SK-N-SH (cell line): ENCODE results near the gene NPTX1.

Experiments
- EZH2phosphoT487 ChIP-seq: fragments of 200-600 bp; sonication (generic); IDR thresholded peaks from 2 replicates; pipeline ENCODE4 v1.6.1; 2017; ENCODE audit warnings: low read depth, mixed run types, mild to moderate bottlenecking, antibody characterized with exemption, moderate library complexity, borderline replicate concordance
- GATA2 ChIP-seq: sonication (generic); formaldehyde crosslinking; IDR thresholded peaks from 2 replicates; pipeline ENCODE4 v1.5.0; 2020; ENCODE audit warnings: mild to moderate bottlenecking, missing genetic modification reagents
- RAD21 ChIP-seq: IDR thresholded peaks from 2 replicates; pipeline ENCODE4 v1.6.1; 2012; ENCODE audit warnings: mild to moderate bottlenecking, low read length
- TF ChIP-seq, protein P1 (sequence below): fragments of 200-600 bp; sonication (generic); IDR thresholded peaks from 2 replicates; pipeline ENCODE4 v1.6.1; 2017; ENCODE audit warnings: antibody characterized with exemption, mild to moderate bottlenecking, moderate library complexity

DNA sequence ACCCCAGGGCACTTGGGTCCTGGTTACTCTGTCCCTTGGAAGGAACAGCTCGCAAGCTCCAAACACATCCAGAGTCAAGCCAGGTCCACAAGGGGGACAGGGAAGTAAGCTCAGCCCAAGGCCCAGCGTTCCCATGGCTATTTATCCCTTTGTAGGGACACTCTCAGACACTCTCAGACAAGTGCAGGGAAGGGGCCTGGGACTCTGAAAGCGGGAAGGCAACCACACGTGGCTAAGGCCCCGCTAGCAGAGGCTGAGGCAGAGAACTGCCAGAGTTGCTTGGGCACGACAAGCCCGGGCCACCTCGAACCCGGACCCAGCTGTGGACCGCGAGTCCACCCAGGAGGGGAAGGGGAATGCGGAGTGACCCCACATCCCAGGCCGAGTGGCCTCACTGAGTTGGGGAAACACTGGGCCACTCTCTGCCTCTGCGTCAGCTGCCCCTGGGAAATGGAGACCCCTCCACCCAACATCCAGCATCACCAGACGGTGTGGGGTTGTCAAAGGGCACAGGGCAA is 10.2 kb downstream of the NPTX1 start:
- TF ChIP-seq GATA2 (CRISPR knock-in tag) (no peak), RAD21 (no peak), EZH2phosphoT487 (no peak)
- TF ChIP-seq, protein P1, sequence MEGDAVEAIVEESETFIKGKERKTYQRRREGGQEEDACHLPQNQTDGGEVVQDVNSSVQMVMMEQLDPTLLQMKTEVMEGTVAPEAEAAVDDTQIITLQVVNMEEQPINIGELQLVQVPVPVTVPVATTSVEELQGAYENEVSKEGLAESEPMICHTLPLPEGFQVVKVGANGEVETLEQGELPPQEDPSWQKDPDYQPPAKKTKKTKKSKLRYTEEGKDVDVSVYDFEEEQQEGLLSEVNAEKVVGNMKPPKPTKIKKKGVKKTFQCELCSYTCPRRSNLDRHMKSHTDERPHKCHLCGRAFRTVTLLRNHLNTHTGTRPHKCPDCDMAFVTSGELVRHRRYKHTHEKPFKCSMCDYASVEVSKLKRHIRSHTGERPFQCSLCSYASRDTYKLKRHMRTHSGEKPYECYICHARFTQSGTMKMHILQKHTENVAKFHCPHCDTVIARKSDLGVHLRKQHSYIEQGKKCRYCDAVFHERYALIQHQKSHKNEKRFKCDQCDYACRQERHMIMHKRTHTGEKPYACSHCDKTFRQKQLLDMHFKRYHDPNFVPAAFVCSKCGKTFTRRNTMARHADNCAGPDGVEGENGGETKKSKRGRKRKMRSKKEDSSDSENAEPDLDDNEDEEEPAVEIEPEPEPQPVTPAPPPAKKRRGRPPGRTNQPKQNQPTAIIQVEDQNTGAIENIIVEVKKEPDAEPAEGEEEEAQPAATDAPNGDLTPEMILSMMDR, result no peak
